ENCODE results near the gene BFSP1.

- TF ChIP-seq CTCF (IDR thresholded peaks at IDR 0.05; ENCODE audit: extremely low read depth in 1 of 2, insufficient read depth in 1 of 2, low read depth in 1 of 2, low read length in 2 of 2) = no peak
- TF ChIP-seq EZH2 (IDR thresholded peaks at IDR 0.05; ENCODE audit: borderline replicate concordance, low read depth, low read length, severe bottlenecking) = no peak
- no peak for TF ChIP-seq POLR2A (IDR thresholded peaks at IDR 0.05; ENCODE audit: low read depth, low read length)
- TF ChIP-seq POLR2AphosphoS5 (IDR thresholded peaks at IDR 0.05; ENCODE audit: insufficient read depth, low read depth, low read length) = no peak
- TF ChIP-seq MYC (IDR thresholded peaks at IDR 0.05; ENCODE audit: low read depth, low read length) = no peak
- no peak for TF ChIP-seq MAX (IDR thresholded peaks at IDR 0.05; ENCODE audit: insufficient read depth, insufficient read length)
Observed at GRCh38 chr20:17479063-17479657, 52.0 kb downstream of the BFSP1 start.

Measured in endothelial cell of umbilical vein (primary cell).